Esophagus muscularis mucosa (tissue), 4 donors: Measurements from ENCODE around the gene NOD2. TPM values are rescaled to one million over a fixed set of nuclear protein-coding genes. Genes with fewer than 3 reads are reported as not detected.

Experiments used
- DNase-seq: peaks from one replicate; pipeline ENCODE4 v3.0.0-alpha.2; 2017; ENCODE audit errors: extremely low spot score
- H3K27ac ChIP-seq, 4 donors: fragments of 200-600 bp; sonication (generic); replicated peaks in 1 of 4; 1 replicate in 3 of 4; 2 replicates in 1 of 4; pipeline ENCODE4 v1.5.1; 2016 to 2019; ENCODE audit warnings: mild to moderate bottlenecking in 1 of 4
- H3K27me3 ChIP-seq, 4 donors: fragments of 200-600 bp; sonication (generic); one replicate each; pipeline versions ENCODE4 v1.5.1 to v1.6.0; 2016 to 2019
- H3K36me3 ChIP-seq, 4 donors: fragments of 200-600 bp; sonication (generic); one replicate each; pipeline ENCODE4 v1.5.1; 2016 to 2019
- H3K4me1 ChIP-seq, 4 donors: fragments of 200-600 bp; sonication (generic); one replicate each; pipeline ENCODE4 v1.5.1; 2016 to 2019
- H3K4me3 ChIP-seq, 4 donors: fragments of 200-600 bp; sonication (generic); 1 replicate in 2 of 4; 2 replicates in 2 of 4; pipeline ENCODE4 v1.5.1; 2016 to 2019; ENCODE audit warnings: mild to moderate bottlenecking in 4 of 4, moderate library complexity in 1 of 4
- H3K9me3 ChIP-seq, 4 donors: fragments of 200-600 bp; sonication (generic); 1 replicate in 3 of 4; 2 replicates in 1 of 4; pipeline ENCODE4 v1.5.1; 2016 to 2019
- CTCF ChIP-seq, 3 experiments: fragments of 200-600 bp in 2 of 3; fragments of 450-650 bp in 1 of 3; sonication (generic) in 2 of 3; IDR thresholded peaks; one replicate each; pipeline ENCODE4 v1.5.1; 2017 to 2019; ENCODE audit warnings: antibody characterized with exemption in 3 of 3, mild to moderate bottlenecking in 2 of 3, moderate library complexity in 1 of 3
- EP300 ChIP-seq: sonication (generic); formaldehyde crosslinking; IDR thresholded peaks from one replicate; pipeline ENCODE4 v1.6.1; 2017; ENCODE audit warnings: antibody characterized with exemption
- POLR2A ChIP-seq: fragments of 450-650 bp; IDR thresholded peaks from one replicate; pipeline ENCODE4 v1.6.1; 2017; ENCODE audit warnings: antibody characterized with exemption, moderate library complexity, mild to moderate bottlenecking, low read depth
- POLR2AphosphoS5 ChIP-seq, 2 donors: sonication (generic); formaldehyde crosslinking; IDR thresholded peaks; one replicate each; pipeline ENCODE4 v1.6.1; 2017; ENCODE audit warnings: antibody characterized with exemption in 2 of 2
- WGBS: methylation state at CpG from one replicate; pipeline ENCODE4 v1.1.5; 2018; 5-methylcytosine and 5-hydroxymethylcytosine counted together
- intact Hi-C: fragments of 100-400 bp; cut with DNase I; formaldehyde crosslinking; loops from one replicate; pipeline ENCODE4 v1.15.1; 2023
- total RNA-seq, 4 donors: library from RNA; depleted of rRNA; stranded (reverse); fragments of >200 nt; gene quantifications; one replicate each; pipeline versions ENCODE4 v1.1.0 to v1.2.1, GENCODE V29; 2016

The NOD2 gene
- total RNA-seq, 4 donors from 2014 or later: 1.2 to 6.0 (median 2.5) TPM

- DNase-seq: no peak
- H3K4me1 ChIP-seq: peaks cover 28 to 43% (median 40%) of the 10 kb centered on the region in 4 donors
- no peak for TF ChIP-seq CTCF (IDR thresholded peaks at IDR 0.05)
- TF ChIP-seq POLR2AphosphoS5 (IDR thresholded peaks at IDR 0.05): peak in 1 of 2 donors; percentile 36
- H3K27ac ChIP-seq: peak overlapping the region; percentile 59 to 69 (median 62)
- peaks cover 0 to under 1% (median 0%) of the 10 kb centered on the region in 4 donors for H3K9me3 ChIP-seq
- no peaks in the 10 kb centered on the region for H3K36me3 ChIP-seq
- intact Hi-C loops: loop anchor here (10.0 kb wide), 2 partner anchors 47 to 107 kb away; partner anchors contain the start of gene CYLD
- 45% methylated on average over 17 of the region's 19 CpGs for WGBS
- H3K27me3 ChIP-seq: no peaks in the 10 kb centered on the region
- H3K4me3 ChIP-seq: peak overlapping the region; percentile 44 to 60 (median 47)
These were observed 4.7 kb downstream of the NOD2 start for GRCh38 chr16:50697881-50698767.

GRCh38 chr16:50699326-50700159 is 6.1 kb downstream of the NOD2 start:
- H3K27ac ChIP-seq: no peak overlapping the region
- WGBS: 85% methylated on average over 11 of the region's 19 CpGs
- H3K4me1 ChIP-seq: peaks cover 21 to 32% (median 30%) of the 10 kb centered on the region in 4 donors
- no peaks in the 10 kb centered on the region for H3K36me3 ChIP-seq
- H3K27me3 ChIP-seq: no peaks in the 10 kb centered on the region
- H3K4me3 ChIP-seq: no peak overlapping the region
- peaks cover 0 to 14% (median 11%) of the 10 kb centered on the region in 4 donors for H3K9me3 ChIP-seq
- intact Hi-C loops: loop anchor here (10.0 kb wide), 2 partner anchors 45 to 105 kb away; partner anchors contain the start of gene CYLD
- DNase-seq: no peak
- no peak for TF ChIP-seq POLR2A
- no peak for TF ChIP-seq POLR2AphosphoS5 (IDR thresholded peaks at IDR 0.05)
- TF ChIP-seq CTCF (IDR thresholded peaks at IDR 0.05): no peak
- no peak for TF ChIP-seq EP300

GRCh38 chr16:50702725-50703124 is 9.3 kb downstream of the NOD2 start:
- no peak for DNase-seq
- WGBS: 95% methylated on average over 3 of the region's 3 CpGs
- intact Hi-C loops: no loop called here
- Histone ChIP-seq H3K9me3 (peaks cover 0 to 20% (median 16%) of the 10 kb centered on the region in 4 donors), H3K4me3 (no peak overlapping the region), H3K27me3 (no peaks in the 10 kb centered on the region), H3K36me3 (no peaks in the 10 kb centered on the region), H3K27ac (no peak overlapping the region), H3K4me1 (peaks cover under 1 to 11% (median 10%) of the 10 kb centered on the region in 4 donors)
- TF ChIP-seq EP300: no peak
- TF ChIP-seq POLR2A: no peak
- no peak for TF ChIP-seq POLR2AphosphoS5 (IDR thresholded peaks at IDR 0.05)
- no peak for TF ChIP-seq CTCF (IDR thresholded peaks at IDR 0.05)

GRCh38 chr16:50704245-50704644 is 10.8 kb downstream of the NOD2 start:
- no peak for TF ChIP-seq CTCF (IDR thresholded peaks at IDR 0.05)
- no peak for TF ChIP-seq EP300
- no peak for TF ChIP-seq POLR2A
- TF ChIP-seq POLR2AphosphoS5 (IDR thresholded peaks at IDR 0.05): no peak
- no peak overlapping the region for H3K4me3 ChIP-seq
- H3K36me3 ChIP-seq: no peaks in the 10 kb centered on the region
- intact Hi-C loops: no loop called here
- H3K4me1 ChIP-seq: no peaks in the 10 kb centered on the region
- no peaks in the 10 kb centered on the region for H3K27me3 ChIP-seq
- no peak for DNase-seq
- no peak overlapping the region for H3K27ac ChIP-seq
- peaks cover 0 to 20% (median 16%) of the 10 kb centered on the region in 4 donors for H3K9me3 ChIP-seq
- WGBS: 89% methylated on average over 1 of the region's 1 CpG
